Ishikawa (cell line): ENCODE measurements around the gene XDH.

Source experiments
- CEBPB ChIP-seq: IDR thresholded peaks from 2 replicates; pipeline ENCODE4 v1.6.1; 2012
- CREB1 ChIP-seq: IDR thresholded peaks from 2 replicates; pipeline ENCODE4 v1.6.1; 2012; ENCODE audit warnings: low read depth
- EGR1 ChIP-seq: IDR thresholded peaks from 2 replicates; pipeline ENCODE4 v1.6.1; 2012
- EP300 ChIP-seq: IDR thresholded peaks from 2 replicates; pipeline ENCODE4 v1.6.1; 2012; ENCODE audit warnings: borderline replicate concordance
- FOXM1 ChIP-seq: IDR thresholded peaks from 2 replicates; pipeline ENCODE4 v1.6.1; 2012; ENCODE audit warnings: low read depth, borderline replicate concordance
- NFIC ChIP-seq: IDR thresholded peaks from 2 replicates; pipeline ENCODE4 v1.6.1; 2012
- RAD21 ChIP-seq: IDR thresholded peaks from 2 replicates; pipeline ENCODE4 v1.6.1; 2012; ENCODE audit warnings: low read depth
- TAF1 ChIP-seq: IDR thresholded peaks from 2 replicates; pipeline ENCODE4 v1.6.1; 2012; ENCODE audit warnings: low read depth, mild to moderate bottlenecking
- TCF12 ChIP-seq: IDR thresholded peaks from 2 replicates; pipeline ENCODE4 v1.6.1; 2012; ENCODE audit warnings: low read depth
- TEAD4 ChIP-seq: IDR thresholded peaks from 2 replicates; pipeline ENCODE4 v1.6.1; 2012
- YY1 ChIP-seq: IDR thresholded peaks from 2 replicates; pipeline ENCODE4 v1.6.1; 2012; ENCODE audit warnings: low read depth
- ZBTB7A ChIP-seq: IDR thresholded peaks from 2 replicates; pipeline ENCODE4 v1.6.1; 2012; ENCODE audit warnings: low read depth
- TF ChIP-seq, protein P1 (sequence below): IDR thresholded peaks from 2 replicates; pipeline ENCODE4 v1.6.1; 2012
- TF ChIP-seq, protein P2 (sequence below): IDR thresholded peaks from 2 replicates; pipeline ENCODE4 v1.6.1; 2012; ENCODE audit warnings: low read depth, mild to moderate bottlenecking
- TF ChIP-seq, protein P3 (sequence below): IDR thresholded peaks from 2 replicates; pipeline ENCODE4 v1.6.1; 2012

The XDH gene

DNA sequence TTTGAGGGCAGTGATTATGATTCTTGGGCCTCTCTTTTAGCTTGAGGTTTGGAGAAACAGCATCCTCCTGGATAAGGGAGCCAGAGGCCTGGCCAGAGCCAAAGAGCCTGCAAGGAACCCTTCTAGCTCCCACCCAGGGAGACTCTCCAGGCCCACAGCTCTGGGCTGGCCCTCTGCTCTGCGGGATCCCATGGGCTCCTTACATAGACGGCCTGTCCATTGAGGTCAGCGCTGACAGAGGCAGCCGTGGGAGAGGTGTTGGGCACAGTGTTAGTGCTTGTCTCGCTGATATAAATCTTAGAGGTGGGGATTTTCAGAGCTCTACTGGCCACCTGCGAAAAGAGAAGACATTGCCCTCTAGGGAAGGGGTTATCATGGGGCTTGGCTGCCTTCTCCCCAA, 67.2 kb downstream of the XDH start:
- TF ChIP-seq FOXM1 (no peak), ZBTB7A (no peak), CEBPB (no peak)

DNA sequence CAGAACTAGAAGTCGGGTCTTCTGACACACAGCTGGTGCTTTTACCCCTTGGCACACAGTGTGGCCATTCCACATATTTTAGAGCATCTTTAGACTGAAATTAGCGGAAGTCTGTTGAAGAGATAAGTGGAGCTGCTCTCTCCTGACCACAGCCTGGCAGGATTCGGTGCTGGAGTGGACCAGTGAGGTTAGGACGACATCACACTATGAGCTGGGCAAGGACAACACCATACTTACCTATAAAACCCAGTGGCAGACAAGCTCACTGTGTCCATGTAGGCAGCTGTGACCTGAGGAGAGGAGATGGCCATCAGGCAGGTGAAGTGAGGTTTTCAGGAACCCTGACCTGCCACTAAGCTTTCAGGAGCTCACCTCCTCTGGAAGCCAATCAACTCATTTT, 70.1 kb downstream of the XDH start:
- no peak for TF ChIP-seq CEBPB
- TF ChIP-seq, protein P1, sequence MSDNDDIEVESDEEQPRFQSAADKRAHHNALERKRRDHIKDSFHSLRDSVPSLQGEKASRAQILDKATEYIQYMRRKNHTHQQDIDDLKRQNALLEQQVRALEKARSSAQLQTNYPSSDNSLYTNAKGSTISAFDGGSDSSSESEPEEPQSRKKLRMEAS = no peak
- no peak for TF ChIP-seq TEAD4
- no peak for TF ChIP-seq EP300
- TF ChIP-seq EGR1 = no peak
- TF ChIP-seq, protein P2, sequence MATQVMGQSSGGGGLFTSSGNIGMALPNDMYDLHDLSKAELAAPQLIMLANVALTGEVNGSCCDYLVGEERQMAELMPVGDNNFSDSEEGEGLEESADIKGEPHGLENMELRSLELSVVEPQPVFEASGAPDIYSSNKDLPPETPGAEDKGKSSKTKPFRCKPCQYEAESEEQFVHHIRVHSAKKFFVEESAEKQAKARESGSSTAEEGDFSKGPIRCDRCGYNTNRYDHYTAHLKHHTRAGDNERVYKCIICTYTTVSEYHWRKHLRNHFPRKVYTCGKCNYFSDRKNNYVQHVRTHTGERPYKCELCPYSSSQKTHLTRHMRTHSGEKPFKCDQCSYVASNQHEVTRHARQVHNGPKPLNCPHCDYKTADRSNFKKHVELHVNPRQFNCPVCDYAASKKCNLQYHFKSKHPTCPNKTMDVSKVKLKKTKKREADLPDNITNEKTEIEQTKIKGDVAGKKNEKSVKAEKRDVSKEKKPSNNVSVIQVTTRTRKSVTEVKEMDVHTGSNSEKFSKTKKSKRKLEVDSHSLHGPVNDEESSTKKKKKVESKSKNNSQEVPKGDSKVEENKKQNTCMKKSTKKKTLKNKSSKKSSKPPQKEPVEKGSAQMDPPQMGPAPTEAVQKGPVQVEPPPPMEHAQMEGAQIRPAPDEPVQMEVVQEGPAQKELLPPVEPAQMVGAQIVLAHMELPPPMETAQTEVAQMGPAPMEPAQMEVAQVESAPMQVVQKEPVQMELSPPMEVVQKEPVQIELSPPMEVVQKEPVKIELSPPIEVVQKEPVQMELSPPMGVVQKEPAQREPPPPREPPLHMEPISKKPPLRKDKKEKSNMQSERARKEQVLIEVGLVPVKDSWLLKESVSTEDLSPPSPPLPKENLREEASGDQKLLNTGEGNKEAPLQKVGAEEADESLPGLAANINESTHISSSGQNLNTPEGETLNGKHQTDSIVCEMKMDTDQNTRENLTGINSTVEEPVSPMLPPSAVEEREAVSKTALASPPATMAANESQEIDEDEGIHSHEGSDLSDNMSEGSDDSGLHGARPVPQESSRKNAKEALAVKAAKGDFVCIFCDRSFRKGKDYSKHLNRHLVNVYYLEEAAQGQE = no peak
- TF ChIP-seq FOXM1 = no peak
- no peak for TF ChIP-seq RAD21
- no peak for TF ChIP-seq YY1
- no peak for TF ChIP-seq ZBTB7A
- no peak for TF ChIP-seq NFIC
- TF ChIP-seq CREB1 = no peak
- TF ChIP-seq, protein P3, sequence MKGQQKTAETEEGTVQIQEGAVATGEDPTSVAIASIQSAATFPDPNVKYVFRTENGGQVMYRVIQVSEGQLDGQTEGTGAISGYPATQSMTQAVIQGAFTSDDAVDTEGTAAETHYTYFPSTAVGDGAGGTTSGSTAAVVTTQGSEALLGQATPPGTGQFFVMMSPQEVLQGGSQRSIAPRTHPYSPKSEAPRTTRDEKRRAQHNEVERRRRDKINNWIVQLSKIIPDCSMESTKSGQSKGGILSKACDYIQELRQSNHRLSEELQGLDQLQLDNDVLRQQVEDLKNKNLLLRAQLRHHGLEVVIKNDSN = no peak
- no peak for TF ChIP-seq TAF1
- TF ChIP-seq TCF12 = no peak

DNA sequence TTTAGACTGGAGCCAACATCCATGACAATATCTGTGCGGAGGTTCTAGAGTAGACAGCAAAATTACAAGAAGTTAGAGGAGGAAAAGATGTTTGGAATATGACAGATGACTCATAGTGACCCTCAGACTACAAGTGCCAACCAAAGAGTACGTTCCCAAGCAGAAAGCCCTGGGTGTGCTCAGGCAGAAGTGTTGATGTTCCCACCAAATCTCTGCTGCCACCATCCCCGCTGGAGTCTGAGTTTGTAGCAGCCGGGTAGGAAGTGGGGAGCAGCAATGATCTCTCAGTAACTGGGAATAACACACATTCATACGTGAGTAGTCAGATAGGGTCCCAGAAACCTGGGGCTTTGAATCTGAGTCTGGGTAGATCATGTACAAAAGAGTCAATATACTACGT, 73.2 kb downstream of the XDH start:
- TF ChIP-seq EGR1 (no peak), TCF12 (no peak), NFIC (no peak), FOXM1 (no peak), YY1 (no peak), TAF1 (no peak), CREB1 (no peak)

DNA sequence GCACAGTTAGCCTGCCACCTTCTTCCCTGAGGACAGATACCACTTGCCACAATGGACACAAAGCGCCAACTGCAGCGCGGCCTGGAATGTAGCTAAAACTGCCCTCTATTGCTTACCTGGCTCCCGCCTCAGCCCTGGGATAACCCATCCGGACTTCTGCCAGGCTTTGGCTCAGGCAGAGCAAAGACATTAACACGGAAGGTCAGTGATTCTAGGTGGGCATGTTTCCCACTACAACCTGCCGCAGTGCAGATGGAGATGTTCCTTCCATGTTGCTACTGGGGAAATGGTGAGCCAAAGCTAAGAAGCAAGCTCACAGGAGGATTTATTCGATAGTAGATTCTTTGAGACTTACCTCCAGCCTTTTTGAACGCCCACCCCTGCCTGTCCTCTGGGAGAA, 74.8 kb downstream of the XDH start:
- TF ChIP-seq, protein P1 = no peak
- TF ChIP-seq CEBPB = no peak
- no peak for TF ChIP-seq TEAD4
- TF ChIP-seq, protein P3 = no peak
- no peak for TF ChIP-seq EGR1
- TF ChIP-seq TCF12 = no peak
- TF ChIP-seq FOXM1 = no peak
- TF ChIP-seq ZBTB7A = no peak
- TF ChIP-seq TAF1 = no peak
- TF ChIP-seq, protein P2 = no peak
- no peak for TF ChIP-seq RAD21
- TF ChIP-seq NFIC = no peak
- no peak for TF ChIP-seq CREB1
- no peak for TF ChIP-seq YY1

DNA sequence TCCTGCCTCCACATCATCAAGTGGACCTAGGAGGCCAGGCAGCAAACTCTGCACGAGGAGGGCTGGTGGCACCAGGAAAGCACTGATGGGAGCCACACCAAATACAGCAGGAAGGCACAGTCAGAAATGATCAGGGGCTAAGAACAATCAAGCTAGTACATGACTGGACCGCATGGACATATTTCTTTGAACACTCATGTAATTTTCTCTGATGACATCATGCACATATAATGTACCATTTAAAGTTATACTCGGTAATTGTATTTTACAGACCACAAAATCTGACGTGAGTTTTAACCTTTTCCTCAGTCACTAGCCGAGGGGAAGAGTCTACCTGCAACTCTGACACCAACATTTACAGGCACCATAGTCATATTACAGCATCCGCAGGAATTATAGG, 76.7 kb downstream of the XDH start:
- no peak for TF ChIP-seq NFIC
- TF ChIP-seq CEBPB = no peak
- no peak for TF ChIP-seq EGR1

DNA sequence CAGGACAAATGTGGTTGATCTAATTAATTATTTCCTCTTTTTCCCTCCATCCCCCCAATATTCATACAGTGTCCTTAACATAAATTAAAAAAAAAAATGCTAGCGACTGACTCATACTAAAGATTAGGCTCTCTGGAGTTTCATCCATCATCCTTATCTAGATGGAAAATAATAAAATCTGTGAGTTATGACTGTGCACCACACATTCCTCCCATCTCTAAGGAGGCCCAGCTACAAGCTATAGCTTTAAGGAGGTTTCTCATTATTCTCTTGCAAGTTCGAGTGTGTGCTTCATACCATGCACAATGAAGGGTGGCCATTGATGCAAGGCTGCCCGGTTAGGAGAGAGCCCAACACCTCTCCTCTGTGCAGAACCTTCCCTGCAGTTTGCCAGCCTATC, 77.3 kb downstream of the XDH start:
- TF ChIP-seq EP300 (no peak), TEAD4 (no peak), TCF12 (no peak), RAD21 (no peak), FOXM1 (no peak), EGR1 (no peak), TAF1 (no peak), CREB1 (no peak), ZBTB7A (no peak), NFIC (no peak)
- TF ChIP-seq, protein P1 = no peak
- TF ChIP-seq, protein P3 = no peak
- TF ChIP-seq, protein P2 = no peak
